K562 (cell line): ENCODE data around the gene OR2A25. TPM values are rescaled to one million over a fixed set of nuclear protein-coding genes. Genes with fewer than 3 reads are reported as not detected.

ENCODE experiments used
- ATAC-seq: fragments of 200-7000 bp; cut with Tn5 transposase; 3 replicates; pipeline ENCODE4 v1.9.1; 2020; ENCODE audit warnings: moderate library complexity
- BruUV-seq: library from RNA; stranded (reverse); fragments of 400-500 nt; replicated peaks from 2 replicates; lab custom pipeline; 2021; lab: Mats Ljungman, UMichigan
- CTCF ChIA-PET: fragments of 300-600 bp; formaldehyde crosslinking; extraction: SDS; loops from one replicate; lab custom pipeline; 2021; ENCODE audit warnings: low intra/inter-chr PET ratio; lab: Yijun Ruan, JAX
- POLR2A ChIA-PET: fragments of 300-600, 350-650 bp; sonication (Branson Sonifier 250); formaldehyde crosslinking; extraction: SDS; loops from one replicate; lab custom pipeline; 2021; ENCODE audit warnings: antibody characterized with exemption, inconsistent platforms; lab: Yijun Ruan, JAX
- DNase-seq, 4 experiments: peaks; one replicate each; pipeline versions ENCODE4 v3.0.0 to v3.0.0-alpha.2; 2011 to 2018; ENCODE audit warnings: low spot score in 3 of 4, mixed read lengths in 3 of 4; ENCODE audit errors: extremely low read depth in 1 of 4
- FAIRE-seq: peaks from 2 replicates; lab custom pipeline; 2011; peaks lifted over from hg19 to GRCh38; lab: Jason Lieb, UNC
- H2AFZ ChIP-seq: 2 replicates; pipeline ENCODE4 v1.6.0; 2011; ENCODE audit warnings: low read depth, low read length, control low read depth, inconsistent platforms
- H3K27ac ChIP-seq: fragments of 200-600 bp; 3 replicates; pipeline ENCODE4 v1.8.0; 2011; ENCODE audit warnings: low read depth, mild to moderate bottlenecking, control low read depth, inconsistent platforms, low read length, moderate library complexity, mixed read lengths; ENCODE audit errors: extremely low read depth
- H3K27me3 ChIP-seq, 2 experiments: fragments of 300-600 bp in 1 of 2; 2 replicates in 1 of 2; 3 replicates in 1 of 2; pipeline versions ENCODE4 v1.6.0 to v1.8.0; 2011; ENCODE audit warnings: inconsistent platforms in 2 of 2, low read length in 2 of 2, mild to moderate bottlenecking in 1 of 2, mixed read lengths in 1 of 2, moderate library complexity in 1 of 2; ENCODE audit not compliant: control insufficient read depth in 2 of 2, insufficient read depth in 2 of 2
- H3K36me3 ChIP-seq: fragments of 300-600 bp; 3 replicates; pipeline ENCODE4 v1.8.0; 2011; ENCODE audit warnings: mild to moderate bottlenecking, low read length, inconsistent platforms; ENCODE audit not compliant: control insufficient read depth, insufficient read depth
- H3K4me1 ChIP-seq, 2 experiments: fragments of 200-600 bp in 1 of 2; replicated peaks in 1 of 2; 2 replicates in 1 of 2; 3 replicates in 1 of 2; pipeline versions ENCODE4 v1.5.1 to v1.8.0; 2011; ENCODE audit warnings: inconsistent platforms in 2 of 2, low read length in 2 of 2, mild to moderate bottlenecking in 1 of 2, mixed read lengths in 1 of 2, moderate library complexity in 1 of 2; ENCODE audit not compliant: control insufficient read depth in 2 of 2, insufficient read depth in 2 of 2
- H3K4me2 ChIP-seq: 2 replicates; pipeline ENCODE4 v1.6.1; 2011; ENCODE audit warnings: low read length, control low read depth, inconsistent platforms, mixed read lengths; ENCODE audit not compliant: insufficient read depth
- H3K4me3 ChIP-seq: fragments of 200-600 bp; sonication (generic), shearing (Covaris generic); 2 replicates; pipeline ENCODE4 v1.5.1; 2016; ENCODE audit warnings: control low read depth, inconsistent platforms
- H3K79me2 ChIP-seq: fragments of 200-600 bp; 3 replicates; pipeline ENCODE4 v1.8.0; 2011; ENCODE audit warnings: low read length, inconsistent platforms; ENCODE audit not compliant: control insufficient read depth, insufficient read depth
- H3K9ac ChIP-seq, 2 experiments: 2 replicates each; pipeline versions ENCODE4 v1.6.0 to v1.6.1; 2011; ENCODE audit warnings: low read depth in 2 of 2, low read length in 2 of 2, control low read depth in 1 of 2, inconsistent platforms in 1 of 2, mild to moderate bottlenecking in 1 of 2, mixed read lengths in 1 of 2; ENCODE audit not compliant: insufficient read depth in 1 of 2
- H3K9me1 ChIP-seq: one replicate; pipeline ENCODE4 v1.6.0; 2011; ENCODE audit warnings: inconsistent platforms, mild to moderate bottlenecking, low read length, moderate library complexity; ENCODE audit not compliant: control insufficient read depth, insufficient read depth
- H3K9me3 ChIP-seq: replicated peaks from 2 replicates; pipeline ENCODE4 v1.5.1; 2011; ENCODE audit warnings: low read depth, low read length, inconsistent platforms; ENCODE audit not compliant: control insufficient read depth, insufficient read depth
- H4K20me1 ChIP-seq: replicated peaks from 2 replicates; pipeline ENCODE4 v1.6.1; 2011; ENCODE audit warnings: low read length, inconsistent platforms, mixed read lengths; ENCODE audit not compliant: control insufficient read depth, insufficient read depth
- in situ Hi-C: fragments of 300-500 bp; cut with MboI; formaldehyde crosslinking; loops from 4 replicates; pipeline ENCODE4 v1.15.0; 2018; ENCODE audit warnings: inconsistent platforms, mixed read lengths
- intact Hi-C: fragments of 100-400 bp; cut with micrococcal nuclease; formaldehyde crosslinking; loops from 2 replicates; pipeline ENCODE4 v1.14.2; 2022
- polyA plus RNA-seq, 8 experiments: library from polyadenylated mRNA; depleted of rRNA in 4 of 8; stranded (reverse) in 5 of 8; unstranded in 3 of 8; fragments of >200 nt; fragmentation: Nextera tagmentation in 2 of 8; fragmentation: Illumina TruSeq in 1 of 8; extraction: Ambion mirVana in 2 of 8; extraction: Trizol in 1 of 8; gene quantifications; 2 replicates each; pipeline versions ENCODE4 v1.2.1 to v1.2.3, GENCODE V29; 2011 to 2014; ENCODE audit warnings: inconsistent platforms in 1 of 8, missing spikeins in 1 of 8
- total RNA-seq, 7 experiments: library from RNA; depleted of rRNA in 6 of 7; stranded (reverse); fragments of >200 nt in 6 of 7; fragmentation: Illumina TruSeq in 2 of 7; extraction: Trizol in 2 of 7; gene quantifications; 2 replicates each; pipeline versions ENCODE4 v1.2.1 to v1.2.3, GENCODE V29; 2011 to 2021; ENCODE audit warnings: low replicate concordance in 1 of 7
- TF ChIP-seq, protein P1 (sequence below): fragments of 450-650 bp; IDR thresholded peaks from 2 replicates; pipeline ENCODE4 v1.6.1; 2016; ENCODE audit warnings: mild to moderate bottlenecking
- TF ChIP-seq, protein P2 (sequence below): fragments of 250-450 bp; sonication (Bioruptor Pico); IDR thresholded peaks from 2 replicates; pipeline ENCODE4 v1.8.0; 2022; ENCODE audit warnings: inconsistent platforms
- TF ChIP-seq, protein P3 (sequence below): IDR thresholded peaks from 2 replicates; pipeline ENCODE4 v1.6.1; 2016; ENCODE audit warnings: missing genetic modification characterization, missing compliant biosample characterization

The OR2A25 gene
- total and polyA plus RNA-seq, 9 of the 15 experiments (the other 6 are each of a cell fraction or from before 2014, with no cell fraction given): not detected

DNA sequence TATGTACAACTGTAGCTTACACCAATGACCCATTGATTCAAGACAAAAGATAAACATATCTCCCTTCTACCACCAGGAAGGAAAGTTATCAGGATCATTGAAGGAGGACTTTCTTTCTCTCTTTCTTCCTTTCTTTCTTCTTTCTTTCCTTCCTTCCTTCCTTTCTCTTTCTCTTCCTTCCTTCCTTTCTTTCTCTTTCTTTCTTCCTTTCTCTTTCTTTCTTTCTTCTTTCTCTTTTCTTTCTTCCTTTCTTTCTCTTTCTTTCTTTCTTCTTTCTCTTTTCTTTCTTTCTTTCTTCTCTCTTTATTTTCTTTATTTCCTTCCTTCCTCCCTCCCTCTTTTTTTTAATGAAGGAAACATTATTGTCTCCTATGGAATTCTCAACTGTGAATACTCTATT, 29.2 kb downstream of the OR2A25 start:
- intact Hi-C loops: loop anchor here (10.0 kb wide), 1 partner anchor 56 kb away; no protein-coding TSS in a partner anchor
- Histone ChIP-seq H3K4me2 (no peak overlapping the region), H3K9me1 (no peaks in the 10 kb centered on the region), H3K36me3 (no peaks in the 10 kb centered on the region), H3K4me3 (no peak overlapping the region), H4K20me1 (no peaks in the 10 kb centered on the region)
- TF ChIP-seq, protein P1, sequence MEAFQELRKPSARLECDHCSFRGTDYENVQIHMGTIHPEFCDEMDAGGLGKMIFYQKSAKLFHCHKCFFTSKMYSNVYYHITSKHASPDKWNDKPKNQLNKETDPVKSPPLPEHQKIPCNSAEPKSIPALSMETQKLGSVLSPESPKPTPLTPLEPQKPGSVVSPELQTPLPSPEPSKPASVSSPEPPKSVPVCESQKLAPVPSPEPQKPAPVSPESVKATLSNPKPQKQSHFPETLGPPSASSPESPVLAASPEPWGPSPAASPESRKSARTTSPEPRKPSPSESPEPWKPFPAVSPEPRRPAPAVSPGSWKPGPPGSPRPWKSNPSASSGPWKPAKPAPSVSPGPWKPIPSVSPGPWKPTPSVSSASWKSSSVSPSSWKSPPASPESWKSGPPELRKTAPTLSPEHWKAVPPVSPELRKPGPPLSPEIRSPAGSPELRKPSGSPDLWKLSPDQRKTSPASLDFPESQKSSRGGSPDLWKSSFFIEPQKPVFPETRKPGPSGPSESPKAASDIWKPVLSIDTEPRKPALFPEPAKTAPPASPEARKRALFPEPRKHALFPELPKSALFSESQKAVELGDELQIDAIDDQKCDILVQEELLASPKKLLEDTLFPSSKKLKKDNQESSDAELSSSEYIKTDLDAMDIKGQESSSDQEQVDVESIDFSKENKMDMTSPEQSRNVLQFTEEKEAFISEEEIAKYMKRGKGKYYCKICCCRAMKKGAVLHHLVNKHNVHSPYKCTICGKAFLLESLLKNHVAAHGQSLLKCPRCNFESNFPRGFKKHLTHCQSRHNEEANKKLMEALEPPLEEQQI: 0 out of 2 replicates have a peak, but pooled peaks have one; percentile 29
- TF ChIP-seq, protein P2, sequence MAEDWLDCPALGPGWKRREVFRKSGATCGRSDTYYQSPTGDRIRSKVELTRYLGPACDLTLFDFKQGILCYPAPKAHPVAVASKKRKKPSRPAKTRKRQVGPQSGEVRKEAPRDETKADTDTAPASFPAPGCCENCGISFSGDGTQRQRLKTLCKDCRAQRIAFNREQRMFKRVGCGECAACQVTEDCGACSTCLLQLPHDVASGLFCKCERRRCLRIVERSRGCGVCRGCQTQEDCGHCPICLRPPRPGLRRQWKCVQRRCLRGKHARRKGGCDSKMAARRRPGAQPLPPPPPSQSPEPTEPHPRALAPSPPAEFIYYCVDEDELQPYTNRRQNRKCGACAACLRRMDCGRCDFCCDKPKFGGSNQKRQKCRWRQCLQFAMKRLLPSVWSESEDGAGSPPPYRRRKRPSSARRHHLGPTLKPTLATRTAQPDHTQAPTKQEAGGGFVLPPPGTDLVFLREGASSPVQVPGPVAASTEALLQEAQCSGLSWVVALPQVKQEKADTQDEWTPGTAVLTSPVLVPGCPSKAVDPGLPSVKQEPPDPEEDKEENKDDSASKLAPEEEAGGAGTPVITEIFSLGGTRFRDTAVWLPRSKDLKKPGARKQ: no peak
- TF ChIP-seq, protein P3, sequence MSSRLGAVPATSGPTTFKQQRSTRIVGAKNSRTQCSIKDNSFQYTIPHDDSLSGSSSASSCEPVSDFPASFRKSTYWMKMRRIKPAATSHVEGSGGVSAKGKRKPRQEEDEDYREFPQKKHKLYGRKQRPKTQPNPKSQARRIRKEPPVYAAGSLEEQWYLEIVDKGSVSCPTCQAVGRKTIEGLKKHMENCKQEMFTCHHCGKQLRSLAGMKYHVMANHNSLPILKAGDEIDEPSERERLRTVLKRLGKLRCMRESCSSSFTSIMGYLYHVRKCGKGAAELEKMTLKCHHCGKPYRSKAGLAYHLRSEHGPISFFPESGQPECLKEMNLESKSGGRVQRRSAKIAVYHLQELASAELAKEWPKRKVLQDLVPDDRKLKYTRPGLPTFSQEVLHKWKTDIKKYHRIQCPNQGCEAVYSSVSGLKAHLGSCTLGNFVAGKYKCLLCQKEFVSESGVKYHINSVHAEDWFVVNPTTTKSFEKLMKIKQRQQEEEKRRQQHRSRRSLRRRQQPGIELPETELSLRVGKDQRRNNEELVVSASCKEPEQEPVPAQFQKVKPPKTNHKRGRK (tag): peak; percentile 92
- TF ChIP-seq, all 486 proteins: peak for 2
- no TSS peak for BruUV-seq
- H3K27ac ChIP-seq: no peak overlapping the region
- in situ Hi-C loops: no loop called here
- H3K27me3 ChIP-seq: no peaks in the 10 kb centered on the region
- ChIA-PET CTCF (interaction anchor here (0.6 kb wide), 1 partner anchor 771 kb away, joined by 3 read pairs; no protein-coding TSS in a partner anchor), POLR2A (interaction anchor here (1.0 kb wide), 1 partner anchor 79 kb away, joined by 3 read pairs; no protein-coding TSS in a partner anchor)
- no peak overlapping the region for H2AFZ ChIP-seq
- FAIRE-seq (no peak), DNase-seq (no peak), ATAC-seq (no peak)
- no peak overlapping the region for H3K9ac ChIP-seq
- no peaks in the 10 kb centered on the region for H3K9me3 ChIP-seq
- H3K4me1 ChIP-seq: no peaks in the 10 kb centered on the region
- H3K79me2 ChIP-seq: no peaks in the 10 kb centered on the region
